ENCODE results near the gene SCUBE2. TPM values are rescaled to one million over a fixed set of nuclear protein-coding genes. Genes with fewer than 3 reads are reported as not detected.

SCUBE2 gene
- total and polyA plus RNA-seq, 2 donors (not counting 3 experiments of a cell fraction or from before 2014, with no cell fraction given), result 0.55 to 3.5 TPM

- no peak overlapping the region for H3K9ac ChIP-seq (replicated peaks; ENCODE audit: extremely low read depth, insufficient read depth, low read length)
- peaks cover 9% of the 10 kb centered on the region for H3K4me1 ChIP-seq (ENCODE audit: control insufficient read depth, extremely low read depth, insufficient read depth, low read length)
- CTCF ChIA-PET, result interaction anchor here (0.8 kb wide), 1 partner anchor 17 kb away, joined by 3 read pairs; no protein-coding TSS in a partner anchor
- dilution Hi-C loops (cut with MboI; ENCODE audit: extremely low pct_ligation_motif_present, low sequenced_read_pairs), result no loop called here
- no TSS peak for BruUV-seq (replicated peaks)
- H4K20me1 ChIP-seq (replicated peaks; ENCODE audit: control insufficient read depth, extremely low read depth, insufficient read depth, low read length), result no peaks in the 10 kb centered on the region
- no peaks in the 10 kb centered on the region for H3K36me3 ChIP-seq (ENCODE audit: control insufficient read depth in 2 of 2, extremely low read depth in 1 of 2, insufficient read depth in 2 of 2, low read length in 2 of 2)
- no peak overlapping the region for H3K4me3 ChIP-seq (replicated peaks in 1 of 3; ENCODE audit: insufficient read depth in 1 of 3, low read depth in 1 of 3, low read length in 3 of 3)
- POLR2A ChIA-PET, result interaction anchor here (0.6 kb wide), 1 partner anchor 469 kb away, joined by 3 read pairs; no protein-coding TSS in a partner anchor
- FAIRE-seq (no peak), DNase-seq (ENCODE audit: low read depth, low spot score) (no peak)
- no peak overlapping the region for H3K27ac ChIP-seq (ENCODE audit: insufficient read depth, low read depth, low read length)
- TF ChIP-seq JUN (IDR thresholded peaks at IDR 0.05; ENCODE audit: borderline replicate concordance, insufficient read depth, insufficient read length, low read depth) (no peak), FOS (IDR thresholded peaks at IDR 0.05; ENCODE audit: borderline replicate concordance, insufficient read depth, low read length) (no peak), MAX (IDR thresholded peaks at IDR 0.05; ENCODE audit: insufficient read depth, insufficient read length) (no peak), CTCF (IDR thresholded peaks at IDR 0.05; ENCODE audit: extremely low read depth in 1 of 2, insufficient read depth in 1 of 2, low read depth in 1 of 2, low read length in 2 of 2) (no peak), POLR2A (IDR thresholded peaks at IDR 0.05; ENCODE audit: low read depth, low read length) (no peak), MYC (IDR thresholded peaks at IDR 0.05; ENCODE audit: low read depth, low read length) (no peak), EZH2 (IDR thresholded peaks at IDR 0.05; ENCODE audit: borderline replicate concordance, low read depth, low read length, severe bottlenecking) (no peak), GATA2 (IDR thresholded peaks at IDR 0.05; ENCODE audit: insufficient read depth, insufficient read length, low read depth, low read length) (no peak), POLR2AphosphoS5 (IDR thresholded peaks at IDR 0.05; ENCODE audit: insufficient read depth, low read depth, low read length) (no peak)
- no peaks in the 10 kb centered on the region for H3K9me1 ChIP-seq (replicated peaks; ENCODE audit: control insufficient read depth, extremely low read depth, insufficient read depth, low read length)
- no peaks in the 10 kb centered on the region for H3K9me3 ChIP-seq (replicated peaks; ENCODE audit: control insufficient read depth, insufficient read depth, low read length)
- intact Hi-C loops (cut with micrococcal nuclease), result no loop called here
- H3K79me2 ChIP-seq (ENCODE audit: control insufficient read depth, insufficient read depth, low read length), result peaks cover 4% of the 10 kb centered on the region
- H3K4me2 ChIP-seq (ENCODE audit: insufficient read depth, low read length), result no peak overlapping the region
- no peaks in the 10 kb centered on the region for H3K27me3 ChIP-seq (ENCODE audit: control insufficient read depth in 2 of 2, insufficient read depth in 2 of 2, low read length in 2 of 2)
- H2AFZ ChIP-seq (ENCODE audit: low read depth, low read length), result no peak overlapping the region
Measured at GRCh38 chr11:8997451-8997850, 93.9 kb downstream of the SCUBE2 start.
